ENCODE measurements around the gene IGF1R.

IGF1R gene

DNA sequence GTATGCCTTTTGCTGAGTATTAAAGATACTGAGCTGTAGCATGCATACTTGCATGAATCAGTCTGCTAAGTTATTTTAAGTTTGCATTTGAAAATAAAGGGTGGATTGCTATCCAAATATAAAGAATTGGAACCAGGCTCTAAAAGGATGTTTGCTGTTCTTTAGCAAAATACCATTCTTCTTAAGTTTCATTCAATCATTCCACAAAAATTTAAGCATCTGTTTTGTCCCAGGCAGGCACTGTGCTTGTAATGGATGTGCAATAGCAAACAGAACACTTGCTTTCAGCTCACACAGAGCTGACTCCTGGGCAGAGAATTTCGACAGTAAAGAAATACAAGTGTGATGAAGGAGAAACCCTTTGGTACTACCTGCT, 208.2 kb downstream of the IGF1R start:
- Histone ChIP-seq H3K27ac (no peak overlapping the region), H3K4me2 (peak overlapping the region in 7 of 11 experiments; percentile 58 to 99 (median 88); a peak in 9 of 22 replicates), H3K4me1 (peaks cover 55 to 92% (median 87%) of the 10 kb centered on the region in 10 experiments), H3K9me3 (replicated peaks in 1 of 11) (no peaks in the 10 kb centered on the region), H3K9ac (no peak overlapping the region), H3K27me3 (no peaks in the 10 kb centered on the region), H3K4me3 (no peak overlapping the region), H3K36me3 (no peaks in the 10 kb centered on the region; a peak in 1 of 22 replicates), H4K20me1 (peaks cover 57 to 99% (median 96%) of the 10 kb centered on the region in 11 experiments; a peak in 21 of 22 replicates)
- TF ChIP-seq Cebpa-rat (IDR thresholded peaks at IDR 0.05) = no peak

DNA sequence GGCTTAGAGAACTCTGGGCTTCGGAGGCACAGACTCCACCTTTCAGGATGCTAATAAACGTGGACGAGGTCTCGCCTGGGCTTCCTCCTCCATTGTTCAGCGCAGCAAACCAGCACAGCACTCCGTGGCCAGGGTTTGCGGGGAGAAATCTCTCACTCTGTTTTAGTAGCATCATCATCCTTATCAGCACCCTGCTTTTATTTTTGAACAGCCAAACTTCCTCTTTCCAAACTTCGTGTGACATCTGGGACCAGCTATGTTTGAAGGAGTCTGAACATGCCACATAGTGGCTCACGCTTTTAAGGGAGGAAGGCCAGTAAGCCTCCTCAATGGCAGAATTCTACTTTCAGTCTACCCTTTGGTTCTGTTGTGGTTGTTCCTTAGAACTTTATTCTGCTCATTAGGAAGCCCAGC, 210.3 kb downstream of the IGF1R start:
- Histone ChIP-seq H3K27me3 (no peaks in the 10 kb centered on the region), H3K4me3 (peak overlapping the region in 3 of 10 experiments; percentile 6 to 43 (median 42); a peak in 4 of 20 replicates), H3K4me2 (peak overlapping the region; percentile 53 to 83 (median 71)), H3K9ac (peak overlapping the region in 9 of 11 experiments; percentile 43 to 69 (median 64); a peak in 18 of 22 replicates), H3K4me1 (peaks cover 56 to 94% (median 81%) of the 10 kb centered on the region in 10 experiments), H3K27ac (peak overlapping the region in 10 of 11 experiments; percentile 5 to 76 (median 60); a peak in 19 of 22 replicates), H3K36me3 (no peaks in the 10 kb centered on the region; a peak in 2 of 22 replicates), H3K9me3 (replicated peaks in 1 of 11) (no peaks in the 10 kb centered on the region), H4K20me1 (peaks cover 43 to 99% (median 98%) of the 10 kb centered on the region in 11 experiments; a peak in 21 of 22 replicates)
- TF ChIP-seq Cebpa-rat (IDR thresholded peaks at IDR 0.05) = no peak

DNA sequence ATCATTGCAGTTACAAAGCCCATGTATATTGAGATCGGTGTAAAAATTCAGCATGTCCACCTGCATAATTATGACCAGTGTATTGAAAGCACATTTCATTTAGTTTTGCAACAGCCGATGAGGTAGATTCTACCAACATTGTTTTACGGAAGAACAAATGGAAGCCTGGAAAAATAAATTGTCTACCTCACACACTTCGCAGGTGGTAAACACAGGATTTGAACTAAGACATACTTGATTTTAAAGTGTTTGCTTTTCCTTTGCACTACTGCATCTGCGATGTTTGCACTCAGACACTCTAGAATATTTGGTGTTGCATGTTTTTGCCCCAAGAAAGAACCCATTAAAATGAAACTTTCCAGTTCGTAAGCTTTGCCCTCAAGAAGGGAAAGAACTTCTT, 210.8 kb downstream of the IGF1R start:
- peak overlapping the region in 8 of 11 experiments; percentile 55 to 76 (median 65); a peak in 10 of 22 replicates for H3K27ac ChIP-seq

DNA sequence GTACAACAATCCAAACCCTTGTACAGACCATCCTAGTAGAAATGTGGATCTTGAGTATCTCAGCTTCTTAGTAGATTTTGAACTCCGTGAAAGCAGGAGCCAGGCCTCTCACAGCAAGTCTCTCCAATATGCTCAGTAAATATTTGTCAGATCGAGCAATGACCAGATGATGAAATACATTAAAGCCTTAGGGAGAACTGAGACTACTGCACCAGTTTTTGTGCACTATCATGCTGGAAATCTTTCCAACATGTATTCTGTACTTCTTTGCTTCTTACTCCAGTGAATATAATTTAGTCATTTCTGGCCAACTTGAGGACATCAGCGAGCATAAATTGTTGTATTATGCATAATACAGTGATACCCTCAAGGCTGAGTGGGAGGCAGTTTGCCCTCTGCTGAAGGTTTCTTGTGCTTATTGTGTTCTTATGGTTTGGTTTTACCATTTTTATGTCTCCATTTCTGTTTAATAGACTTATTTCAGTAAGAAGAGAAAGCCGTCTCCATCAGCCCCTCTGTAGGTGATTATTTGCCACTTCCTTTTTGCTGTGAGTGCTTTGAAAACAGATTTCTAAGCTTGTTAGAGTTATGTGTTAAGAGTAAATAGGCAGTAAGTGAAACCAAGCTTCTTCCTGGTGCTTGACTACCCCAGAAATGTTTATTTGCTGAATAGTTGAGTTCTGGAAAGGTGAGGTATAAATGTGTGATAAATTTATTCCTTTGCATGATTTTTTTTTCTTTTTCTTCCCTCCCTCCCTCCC, 212.1 kb downstream of the IGF1R start:
- peak overlapping the region in 2 of 11 experiments; percentile 4 to 5; a peak in 2 of 22 replicates for H3K27ac ChIP-seq
- H3K27me3 ChIP-seq = no peaks in the 10 kb centered on the region
- H3K36me3 ChIP-seq = peaks cover 0 to 6% (median 0%) of the 10 kb centered on the region in 11 experiments; a peak in 4 of 22 replicates
- peak overlapping the region; percentile 1 to 77 (median 13); a peak in 9 of 22 replicates for H3K4me2 ChIP-seq
- no peak overlapping the region for H3K4me3 ChIP-seq
- no peak overlapping the region for H3K9ac ChIP-seq
- no peak for TF ChIP-seq Cebpa-rat (IDR thresholded peaks at IDR 0.05)
- H3K4me1 ChIP-seq = peaks cover 47 to 85% (median 70%) of the 10 kb centered on the region in 10 experiments
- peaks cover 0 to 7% (median 0%) of the 10 kb centered on the region in 11 experiments; a peak in 6 of 22 replicates for H3K9me3 ChIP-seq (replicated peaks in 1 of 11)
- H4K20me1 ChIP-seq = peaks cover 37 to 99% (median 97%) of the 10 kb centered on the region in 11 experiments; a peak in 21 of 22 replicates

More for the DNA sequence above, 210.8 kb downstream of the IGF1R start:
- Histone ChIP-seq H3K4me3 (no peak overlapping the region), H3K9ac (peak overlapping the region in 4 of 11 experiments; percentile 58 to 67 (median 66); a peak in 3 of 22 replicates), H3K27me3 (no peaks in the 10 kb centered on the region), H4K20me1 (peaks cover 43 to 99% (median 98%) of the 10 kb centered on the region in 11 experiments; a peak in 21 of 22 replicates), H3K9me3 (replicated peaks in 1 of 11) (no peaks in the 10 kb centered on the region), H3K4me2 (peak overlapping the region; percentile 53 to 83 (median 71); a peak in 21 of 22 replicates), H3K36me3 (peaks cover 0 to 4% (median 0%) of the 10 kb centered on the region in 11 experiments; a peak in 3 of 22 replicates), H3K4me1 (peaks cover 51 to 89% (median 78%) of the 10 kb centered on the region in 10 experiments)
- no peak for TF ChIP-seq Cebpa-rat (IDR thresholded peaks at IDR 0.05)

DNA sequence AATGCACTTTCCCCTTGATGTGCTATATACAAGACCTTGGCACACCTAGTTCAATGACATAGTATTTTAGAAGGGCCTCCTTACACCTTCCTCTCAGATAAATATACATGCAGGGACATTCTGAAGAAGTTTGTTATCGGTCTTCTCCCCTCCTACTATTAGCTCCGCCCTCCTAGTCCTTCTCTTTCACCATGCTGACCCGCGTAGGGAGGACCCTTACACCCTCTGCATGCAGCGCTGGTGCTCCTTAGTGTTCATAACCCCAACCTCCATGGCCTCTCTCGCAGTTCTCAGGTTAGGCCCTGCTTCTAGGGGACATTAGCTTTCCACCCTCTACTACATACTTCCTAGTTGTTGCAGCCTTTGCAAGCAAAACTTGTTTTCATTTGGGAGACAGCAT, 212.8 kb downstream of the IGF1R start:
- Histone ChIP-seq H3K4me1 (peaks cover 47 to 80% (median 64%) of the 10 kb centered on the region in 10 experiments), H3K9ac (no peak overlapping the region), H4K20me1 (peaks cover 30 to 99% (median 95%) of the 10 kb centered on the region in 11 experiments; a peak in 21 of 22 replicates), H3K27ac (no peak overlapping the region), H3K4me3 (no peak overlapping the region), H3K36me3 (peaks cover 0 to 6% (median 0%) of the 10 kb centered on the region in 11 experiments; a peak in 4 of 22 replicates), H3K27me3 (no peaks in the 10 kb centered on the region), H3K9me3 (replicated peaks in 1 of 11) (peaks cover 0 to 10% (median 0%) of the 10 kb centered on the region in 11 experiments; a peak in 6 of 22 replicates), H3K4me2 (no peak overlapping the region)
- TF ChIP-seq Cebpa-rat (IDR thresholded peaks at IDR 0.05) = no peak

DNA sequence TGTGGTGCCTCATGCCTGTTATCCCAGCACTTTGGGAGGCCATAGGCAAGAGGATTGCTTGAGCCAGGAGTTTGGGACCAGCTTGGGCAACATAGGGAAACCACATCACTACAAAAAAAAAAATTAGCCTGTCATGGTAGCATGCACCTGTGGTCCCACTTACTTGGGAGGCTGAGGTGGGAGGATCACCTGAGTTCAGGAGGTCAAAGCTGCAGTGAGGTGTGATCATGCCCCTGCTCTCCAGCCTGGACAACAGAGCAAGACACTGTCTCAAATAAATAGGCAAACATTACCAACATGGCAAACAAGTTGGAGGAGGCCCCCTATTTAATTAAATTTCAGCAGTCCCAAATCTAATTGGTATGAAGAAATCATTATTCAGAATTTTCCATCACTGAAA, 215.6 kb downstream of the IGF1R start:
- Histone ChIP-seq H3K4me3 (no peak overlapping the region), H3K27ac (no peak overlapping the region), H3K9ac (no peak overlapping the region), H4K20me1 (peaks cover 18 to 99% (median 92%) of the 10 kb centered on the region in 11 experiments; a peak in 20 of 22 replicates), H3K36me3 (peaks cover 0 to 6% (median 0%) of the 10 kb centered on the region in 11 experiments; a peak in 4 of 22 replicates), H3K27me3 (no peaks in the 10 kb centered on the region), H3K9me3 (replicated peaks in 1 of 11) (peaks cover 0 to 10% (median 0%) of the 10 kb centered on the region in 11 experiments; a peak in 6 of 22 replicates), H3K4me2 (no peak overlapping the region; a peak in 1 of 22 replicates), H3K4me1 (peaks cover 36 to 78% (median 59%) of the 10 kb centered on the region in 10 experiments)
- no peak for TF ChIP-seq Cebpa-rat (IDR thresholded peaks at IDR 0.05)

DNA sequence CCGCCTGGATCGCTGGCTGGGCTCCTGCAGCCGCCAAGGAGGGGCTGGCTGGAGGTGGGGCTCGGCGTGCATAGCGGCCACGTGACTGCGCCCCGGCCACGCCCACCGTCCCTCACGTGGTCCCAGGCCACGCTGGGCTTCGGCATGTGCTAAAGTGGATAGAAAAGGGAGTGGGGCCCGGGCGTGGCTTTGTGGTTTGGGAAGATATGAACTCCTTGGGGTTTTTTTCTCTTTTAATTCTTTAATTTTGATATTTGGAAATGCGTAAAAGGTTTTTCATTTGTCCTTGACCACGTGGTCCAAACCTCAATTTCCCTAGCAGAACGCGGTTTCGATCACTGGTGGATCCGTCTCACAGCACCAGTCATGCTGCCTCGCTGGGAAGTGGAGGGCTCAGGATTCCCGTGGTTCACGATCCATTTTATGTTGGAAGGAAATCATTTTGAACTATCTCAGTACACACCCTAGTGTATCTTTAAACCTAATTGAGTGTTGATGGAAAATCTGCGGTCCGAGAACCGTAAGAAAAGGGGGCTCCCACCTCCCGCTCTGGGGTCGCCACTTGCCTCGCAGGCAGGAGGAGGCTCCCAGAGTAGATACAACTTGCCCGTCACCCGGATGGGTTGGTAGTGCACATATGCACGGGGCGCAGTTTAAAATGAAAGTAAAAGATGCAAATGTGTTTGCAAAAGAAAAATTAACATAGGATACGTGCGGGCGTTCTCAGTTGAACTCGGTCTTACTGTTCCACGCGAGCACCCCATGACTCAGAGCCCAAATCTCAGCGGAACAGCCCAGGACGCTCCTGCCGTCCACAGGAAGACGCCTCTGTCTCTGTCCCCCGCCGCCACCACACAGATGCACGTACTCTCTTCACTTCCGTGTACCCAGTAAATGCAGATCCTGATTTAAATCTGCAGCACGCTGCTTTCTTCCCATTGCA, 217.3 kb downstream of the IGF1R start:
- peaks cover 23 to 68% (median 45%) of the 10 kb centered on the region in 10 experiments for H3K4me1 ChIP-seq
- peak overlapping the region; percentile 25 to 90 (median 84); a peak in 21 of 22 replicates for H3K27ac ChIP-seq
- peak overlapping the region; percentile 63 to 84 (median 77) for H3K9ac ChIP-seq
- TF ChIP-seq Cebpa-rat (IDR thresholded peaks at IDR 0.05) = no peak
- peak overlapping the region; percentile 53 to 71 (median 60) for H3K4me3 ChIP-seq
- H4K20me1 ChIP-seq = peaks cover 18 to 99% (median 88%) of the 10 kb centered on the region in 11 experiments; a peak in 19 of 22 replicates
- peak overlapping the region; percentile 70 to 84 (median 78) for H3K4me2 ChIP-seq
- H3K27me3 ChIP-seq = no peaks in the 10 kb centered on the region
- H3K36me3 ChIP-seq = peaks cover 0 to 19% (median 7%) of the 10 kb centered on the region in 11 experiments; a peak in 13 of 22 replicates
- peaks cover 0 to 21% (median 7%) of the 10 kb centered on the region in 11 experiments; a peak in 13 of 22 replicates for H3K9me3 ChIP-seq (replicated peaks in 1 of 11)

DNA sequence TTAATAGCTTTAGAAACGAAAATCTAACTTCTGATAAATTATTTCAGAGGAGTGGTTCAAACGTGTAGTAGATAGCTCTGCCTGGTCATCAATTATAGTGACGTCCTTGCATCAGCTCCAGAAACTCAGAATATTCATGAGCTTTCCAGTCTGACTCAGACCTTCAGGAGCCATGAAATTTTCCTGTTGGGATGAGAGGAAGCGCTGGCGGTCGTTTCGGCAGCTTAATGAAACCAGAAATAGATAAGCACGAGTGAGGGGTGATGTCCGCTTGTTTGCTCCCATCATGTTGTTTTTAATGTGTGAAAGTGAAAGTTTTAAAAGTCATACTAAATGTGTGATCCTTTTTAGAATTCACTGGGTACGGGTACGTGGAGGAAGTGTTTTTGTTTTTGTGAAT, 218.2 kb downstream of the IGF1R start:
- Histone ChIP-seq H3K9ac (peak overlapping the region; percentile 59 to 84 (median 77); a peak in 21 of 22 replicates), H3K36me3 (peaks cover 0 to 27% (median 16%) of the 10 kb centered on the region in 11 experiments; a peak in 15 of 22 replicates), H3K27me3 (no peaks in the 10 kb centered on the region), H3K4me3 (peak overlapping the region; percentile 53 to 71 (median 60)), H3K9me3 (replicated peaks in 1 of 11) (peaks cover 0 to 28% (median 14%) of the 10 kb centered on the region in 11 experiments; a peak in 15 of 22 replicates), H3K27ac (peak overlapping the region; percentile 37 to 90 (median 84); a peak in 21 of 22 replicates), H3K4me2 (peak overlapping the region; percentile 70 to 84 (median 78)), H3K4me1 (peaks cover 16 to 64% (median 45%) of the 10 kb centered on the region in 10 experiments), H4K20me1 (peaks cover 12 to 100% (median 88%) of the 10 kb centered on the region in 11 experiments; a peak in 19 of 22 replicates)
- no peak for TF ChIP-seq Cebpa-rat (IDR thresholded peaks at IDR 0.05)

Data from BLaER1 treated with 17β-estradiol and CSF1 and Interleukin-3, amounts not matched to agents 10 nM and 100 nM (cell line).